Measurements from ENCODE around the gene IL37. TPM values are rescaled to one million over a fixed set of nuclear protein-coding genes. Genes with fewer than 3 reads are reported as not detected.

Gene IL37
- total and polyA plus RNA-seq, 2 experiments from 2014 or later = not detected

DNA sequence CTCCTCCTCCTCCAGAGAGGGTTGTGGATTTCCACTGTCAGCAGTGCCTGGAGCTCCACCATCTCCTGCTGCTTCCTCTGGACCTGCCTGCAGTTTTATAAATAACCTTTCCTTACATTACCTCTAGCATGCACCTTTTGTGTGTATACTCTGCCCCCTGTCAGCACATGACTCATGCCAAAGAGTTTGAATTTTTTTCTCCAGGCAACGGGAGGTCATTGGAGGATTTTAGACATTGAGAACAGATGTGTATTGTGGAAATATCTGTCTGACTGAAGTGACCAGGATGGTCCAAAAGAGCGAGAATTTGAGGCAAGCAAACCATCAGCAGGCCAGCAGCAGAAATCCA, 31.7 kb downstream of the IL37 start:
- Histone ChIP-seq H3K4me1 (ENCODE audit: low read depth) (no peaks in the 10 kb centered on the region), H3K27me3 (peaks cover 22% of the 10 kb centered on the region), H3K36me3 (no peaks in the 10 kb centered on the region), H3K4me3 (no peak overlapping the region), H3K27ac (no peak overlapping the region), H3K9me3 (ENCODE audit: low read depth) (no peaks in the 10 kb centered on the region)
- DNase-seq (ENCODE audit: low read depth in 1 of 2, low spot score in 1 of 2) = no peak
- TF ChIP-seq, protein P1, sequence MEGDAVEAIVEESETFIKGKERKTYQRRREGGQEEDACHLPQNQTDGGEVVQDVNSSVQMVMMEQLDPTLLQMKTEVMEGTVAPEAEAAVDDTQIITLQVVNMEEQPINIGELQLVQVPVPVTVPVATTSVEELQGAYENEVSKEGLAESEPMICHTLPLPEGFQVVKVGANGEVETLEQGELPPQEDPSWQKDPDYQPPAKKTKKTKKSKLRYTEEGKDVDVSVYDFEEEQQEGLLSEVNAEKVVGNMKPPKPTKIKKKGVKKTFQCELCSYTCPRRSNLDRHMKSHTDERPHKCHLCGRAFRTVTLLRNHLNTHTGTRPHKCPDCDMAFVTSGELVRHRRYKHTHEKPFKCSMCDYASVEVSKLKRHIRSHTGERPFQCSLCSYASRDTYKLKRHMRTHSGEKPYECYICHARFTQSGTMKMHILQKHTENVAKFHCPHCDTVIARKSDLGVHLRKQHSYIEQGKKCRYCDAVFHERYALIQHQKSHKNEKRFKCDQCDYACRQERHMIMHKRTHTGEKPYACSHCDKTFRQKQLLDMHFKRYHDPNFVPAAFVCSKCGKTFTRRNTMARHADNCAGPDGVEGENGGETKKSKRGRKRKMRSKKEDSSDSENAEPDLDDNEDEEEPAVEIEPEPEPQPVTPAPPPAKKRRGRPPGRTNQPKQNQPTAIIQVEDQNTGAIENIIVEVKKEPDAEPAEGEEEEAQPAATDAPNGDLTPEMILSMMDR (IDR thresholded peaks at IDR 0.05; ENCODE audit: low read depth, low read length) = no peak

- H3K4me1 ChIP-seq (ENCODE audit: low read depth) = no peaks in the 10 kb centered on the region
- TF ChIP-seq, protein P1 (IDR thresholded peaks at IDR 0.05; ENCODE audit: low read depth, low read length) = no peak
- no peak overlapping the region for H3K27ac ChIP-seq
- H3K4me3 ChIP-seq = no peak overlapping the region
- no peak for DNase-seq (ENCODE audit: low read depth in 1 of 2, low spot score in 1 of 2)
- no peaks in the 10 kb centered on the region for H3K36me3 ChIP-seq
- H3K27me3 ChIP-seq = peaks cover 10% of the 10 kb centered on the region
- no peaks in the 10 kb centered on the region for H3K9me3 ChIP-seq (ENCODE audit: low read depth)
Measured at GRCh38 chr2:112944971-112945370, 34.0 kb downstream of the IL37 start.

DNA sequence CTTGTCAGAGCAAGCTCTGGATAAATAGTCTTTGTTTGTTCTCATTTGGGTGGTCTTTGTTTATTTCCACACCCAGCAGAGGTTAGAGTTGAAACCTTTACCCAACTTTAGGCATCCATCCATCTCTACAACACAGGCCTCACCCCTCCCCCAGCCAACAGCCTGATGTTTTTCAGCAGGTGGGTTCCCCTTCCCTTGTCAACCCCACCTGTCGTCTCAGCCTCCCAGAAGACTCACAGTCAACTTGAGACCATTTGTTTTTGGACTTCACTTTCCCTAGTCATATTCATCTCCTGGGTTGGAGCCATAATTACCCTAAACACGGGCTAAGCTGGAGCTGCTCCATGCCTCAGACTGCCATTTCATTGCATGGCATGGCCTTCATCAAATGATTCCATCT, 35.1 kb downstream of the IL37 start:
- no peaks in the 10 kb centered on the region for H3K36me3 ChIP-seq
- DNase-seq (ENCODE audit: low read depth in 1 of 2, low spot score in 1 of 2) = no peak

GRCh38 chr2:112947374-112947773, 36.4 kb downstream of the IL37 start:
- Histone ChIP-seq H3K4me3 (no peak overlapping the region), H3K27me3 (no peaks in the 10 kb centered on the region), H3K9me3 (ENCODE audit: low read depth) (no peaks in the 10 kb centered on the region), H3K27ac (no peak overlapping the region), H3K36me3 (no peaks in the 10 kb centered on the region), H3K4me1 (ENCODE audit: low read depth) (no peaks in the 10 kb centered on the region)
- TF ChIP-seq, protein P1 (IDR thresholded peaks at IDR 0.05; ENCODE audit: low read depth, low read length) = no peak
- DNase-seq (ENCODE audit: low read depth in 1 of 2, low spot score in 1 of 2) = no peak

More for the DNA sequence above, 35.1 kb downstream of the IL37 start:
- Histone ChIP-seq H3K27me3 (peaks cover 1% of the 10 kb centered on the region), H3K4me3 (no peak overlapping the region), H3K27ac (no peak overlapping the region), H3K4me1 (ENCODE audit: low read depth) (no peaks in the 10 kb centered on the region), H3K9me3 (ENCODE audit: low read depth) (no peaks in the 10 kb centered on the region)
- TF ChIP-seq, protein P1 (IDR thresholded peaks at IDR 0.05; ENCODE audit: low read depth, low read length) = no peak

GRCh38 chr2:112949456-112949855, 38.5 kb downstream of the IL37 start:
- Histone ChIP-seq H3K4me1 (ENCODE audit: low read depth) (no peaks in the 10 kb centered on the region), H3K36me3 (no peaks in the 10 kb centered on the region), H3K4me3 (no peak overlapping the region), H3K27me3 (no peaks in the 10 kb centered on the region), H3K9me3 (ENCODE audit: low read depth) (no peaks in the 10 kb centered on the region), H3K27ac (no peak overlapping the region)
- no peak for DNase-seq (ENCODE audit: low read depth in 1 of 2, low spot score in 1 of 2)
- TF ChIP-seq, protein P1 (IDR thresholded peaks at IDR 0.05; ENCODE audit: low read depth, low read length) = no peak

DNA sequence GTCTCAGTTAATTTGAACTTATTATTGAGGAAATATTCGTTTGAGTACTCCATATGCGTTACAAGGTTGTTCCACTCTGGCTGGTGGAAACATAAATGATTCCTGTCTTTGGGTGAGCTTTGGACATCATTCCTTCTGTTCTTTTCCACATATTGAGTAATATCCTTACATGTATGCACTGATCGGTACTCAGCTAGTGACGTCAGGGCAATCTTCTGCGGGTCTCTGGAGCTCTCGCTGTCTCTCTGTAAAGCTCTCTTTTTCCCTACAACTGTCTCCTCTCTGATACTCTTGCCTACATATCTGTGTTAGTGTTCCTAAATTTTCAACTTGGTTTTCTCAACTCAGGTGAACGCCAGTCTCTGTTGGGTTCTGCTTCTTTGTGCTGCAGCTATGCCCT, 43.4 kb downstream of the IL37 start:
- Histone ChIP-seq H3K9me3 (ENCODE audit: low read depth) (no peaks in the 10 kb centered on the region), H3K27ac (no peak overlapping the region), H3K36me3 (no peaks in the 10 kb centered on the region), H3K4me3 (no peak overlapping the region), H3K4me1 (ENCODE audit: low read depth) (no peaks in the 10 kb centered on the region), H3K27me3 (peaks cover 7% of the 10 kb centered on the region)
- DNase-seq (ENCODE audit: low read depth in 1 of 2, low spot score in 1 of 2) = no peak
- TF ChIP-seq, protein P1 (IDR thresholded peaks at IDR 0.05; ENCODE audit: low read depth, low read length) = no peak
